Measurements from ENCODE around the gene EIF4G3. TPM values are rescaled to one million over a fixed set of nuclear protein-coding genes. Genes with fewer than 3 reads are reported as not detected.

The EIF4G3 gene
- 14.8 to 22.0 TPM (median 20.9 TPM) in 5 replicates for total RNA-seq (2022; extraction: Qiagen RNA extraction; ENCODE audit: low read depth)

GRCh38 chr1:21176586-21177555 is at the start of gene EIF4G3:
Gene EIF4G3, minus strand, starts transcription at chr1:21176897. Its CDS starts 174,155 bp downstream, at chr1:21002742.

DNA sequence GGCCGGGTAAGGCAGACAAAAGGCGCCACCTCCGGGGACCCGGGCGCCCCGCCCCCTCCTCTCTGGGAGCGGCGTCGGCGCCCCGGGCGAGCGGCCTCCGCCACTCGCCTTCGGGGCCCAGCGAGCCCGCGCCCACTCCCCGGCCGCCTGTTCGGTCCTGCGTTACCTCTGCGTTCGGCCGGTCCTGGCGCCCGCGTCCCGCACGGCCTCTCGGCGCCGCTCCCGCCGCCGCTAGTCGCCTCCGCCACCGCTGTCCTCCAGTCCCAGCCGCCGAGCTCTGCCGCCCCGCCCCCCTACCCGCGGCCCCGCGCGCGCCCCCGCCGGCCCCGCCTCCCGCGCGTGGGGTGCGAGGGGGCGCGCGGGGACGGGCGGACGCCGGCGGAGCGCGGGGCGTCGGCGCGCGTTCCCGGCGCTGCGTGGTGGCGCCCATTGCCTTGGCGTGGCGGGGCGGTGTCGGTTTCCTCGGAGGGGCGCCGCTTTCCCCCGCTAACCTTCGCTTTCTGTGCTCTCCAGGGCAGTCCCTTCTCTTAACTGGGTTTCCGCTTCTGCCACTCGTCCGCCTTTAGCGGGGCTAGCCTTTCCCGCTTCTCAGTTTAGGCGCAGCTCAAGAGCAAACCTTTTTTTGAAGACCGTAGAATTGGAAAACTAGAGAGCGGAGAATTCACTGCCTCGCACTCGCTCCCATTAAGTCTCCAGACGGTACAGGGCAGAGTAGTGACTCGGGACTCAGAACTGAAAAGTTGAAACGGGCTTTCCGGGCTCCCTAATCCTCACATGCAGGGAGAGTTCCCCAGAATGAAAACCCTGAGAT is 389.5 kb downstream of the EIF4G3 start, which contains the start of gene HP1BP3:
Gene HP1BP3, minus strand, starts transcription at position 279 of the 811 bp plus-strand sequence. CDS start 6,867 bp downstream, outside the sequence.

Other genes with a start within 250 kb of the EIF4G3 start
- gene ECE1, start 113.6 kb upstream of the EIF4G3 start, total RNA-seq (2022; extraction: Qiagen RNA extraction; ENCODE audit: low read depth), result 49.9 to 66.6 TPM (median 57.5 TPM) in 5 replicates